SU-DHL-6 (cell line): Measurements from ENCODE around the gene CHCHD1.

Source experiments
- EZH2phosphoT487 ChIP-seq: fragments of 200-600 bp; sonication (generic), shearing (Covaris generic); conservative IDR thresholded peaks from 2 replicates; pipeline ENCODE4 v1.6.1; 2018; ENCODE audit warnings: mild to moderate bottlenecking, antibody characterized with exemption, low read length, moderate library complexity, mixed read lengths
- TF ChIP-seq, protein P1 (sequence below): fragments of 200-600 bp; sonication (generic); IDR thresholded peaks from one replicate; pipeline ENCODE4 v1.5.1; 2017; ENCODE audit warnings: antibody characterized with exemption, mild to moderate bottlenecking, low read length, moderate library complexity; ENCODE audit not compliant: insufficient read depth, poor library complexity, severe bottlenecking

DNA sequence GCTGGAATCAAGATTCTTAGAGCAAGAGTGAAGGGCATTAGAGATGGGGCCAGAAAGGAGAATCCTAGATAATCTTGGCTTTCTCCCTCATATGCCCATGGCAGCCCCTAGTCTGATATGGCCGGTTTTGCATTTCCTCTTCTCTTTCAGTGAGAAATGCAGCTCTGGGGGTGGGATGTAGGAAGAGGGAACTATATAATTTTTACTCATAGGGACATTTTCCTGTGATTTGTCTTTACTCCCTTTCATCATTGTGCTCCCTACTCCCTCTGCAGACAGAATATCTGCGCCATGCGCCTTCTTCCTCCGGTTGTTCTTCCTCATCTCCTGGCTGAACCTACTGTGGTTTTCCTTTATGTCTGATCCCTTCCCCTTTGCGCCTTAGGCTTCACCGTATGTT, 16.8 kb upstream of the CHCHD1 start:
- TF ChIP-seq EZH2phosphoT487 = no peak
- TF ChIP-seq, protein P1, sequence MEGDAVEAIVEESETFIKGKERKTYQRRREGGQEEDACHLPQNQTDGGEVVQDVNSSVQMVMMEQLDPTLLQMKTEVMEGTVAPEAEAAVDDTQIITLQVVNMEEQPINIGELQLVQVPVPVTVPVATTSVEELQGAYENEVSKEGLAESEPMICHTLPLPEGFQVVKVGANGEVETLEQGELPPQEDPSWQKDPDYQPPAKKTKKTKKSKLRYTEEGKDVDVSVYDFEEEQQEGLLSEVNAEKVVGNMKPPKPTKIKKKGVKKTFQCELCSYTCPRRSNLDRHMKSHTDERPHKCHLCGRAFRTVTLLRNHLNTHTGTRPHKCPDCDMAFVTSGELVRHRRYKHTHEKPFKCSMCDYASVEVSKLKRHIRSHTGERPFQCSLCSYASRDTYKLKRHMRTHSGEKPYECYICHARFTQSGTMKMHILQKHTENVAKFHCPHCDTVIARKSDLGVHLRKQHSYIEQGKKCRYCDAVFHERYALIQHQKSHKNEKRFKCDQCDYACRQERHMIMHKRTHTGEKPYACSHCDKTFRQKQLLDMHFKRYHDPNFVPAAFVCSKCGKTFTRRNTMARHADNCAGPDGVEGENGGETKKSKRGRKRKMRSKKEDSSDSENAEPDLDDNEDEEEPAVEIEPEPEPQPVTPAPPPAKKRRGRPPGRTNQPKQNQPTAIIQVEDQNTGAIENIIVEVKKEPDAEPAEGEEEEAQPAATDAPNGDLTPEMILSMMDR = no peak
